GM12891 (cell line): ENCODE measurements around the gene SLC8A1.

Experiments used
- PAX5 ChIP-seq: IDR thresholded peaks from 2 replicates; pipeline ENCODE4 v1.6.1; 2011; ENCODE audit warnings: low read length, moderate library complexity, mild to moderate bottlenecking; ENCODE audit not compliant: insufficient read depth, severe bottlenecking
- POLR2A ChIP-seq: IDR thresholded peaks from 2 replicates; pipeline ENCODE4 v1.6.1; 2011; ENCODE audit warnings: low read depth, low read length, control low read depth
- POLR2AphosphoS5 ChIP-seq: IDR thresholded peaks from 2 replicates; pipeline ENCODE4 v1.6.1; 2011; ENCODE audit warnings: low read depth, low read length, control low read depth

GRCh38 chr2:40404517-40404916 is 47.4 kb downstream of the SLC8A1 start:
- TF ChIP-seq PAX5 (no peak), POLR2A (no peak), POLR2AphosphoS5 (no peak)
